Breast epithelium (tissue), 4 donors: ENCODE measurements around the gene LRCH4. TPM values are rescaled to one million over a fixed set of nuclear protein-coding genes. Genes with fewer than 3 reads are reported as not detected.

Experiments used
- DNase-seq, 2 donors: peaks; one replicate each; pipeline ENCODE4 v3.0.0-alpha.2; 2019; ENCODE audit warnings: low spot score in 2 of 2
- H3K27ac ChIP-seq, 2 donors: fragments of 200-600 bp; sonication (generic) in 1 of 2; one replicate each; pipeline ENCODE4 v1.5.1; 2016 to 2019; ENCODE audit warnings: mild to moderate bottlenecking in 1 of 2
- H3K27me3 ChIP-seq, 2 donors: fragments of 200-600 bp; sonication (generic) in 1 of 2; one replicate each; pipeline versions ENCODE4 v1.5.1 to v1.6.0; 2017 to 2019; ENCODE audit warnings: control low read depth in 1 of 2, mild to moderate bottlenecking in 1 of 2
- H3K36me3 ChIP-seq: fragments of 200-600 bp; one replicate; pipeline ENCODE4 v1.5.1; 2019
- H3K4me1 ChIP-seq, 2 donors: fragments of 200-600 bp; sonication (generic); one replicate each; pipeline ENCODE4 v1.5.1; 2016 to 2019; ENCODE audit warnings: control low read depth in 1 of 2
- H3K4me3 ChIP-seq, 3 donors: fragments of 200-600 bp; sonication (generic); 1 replicate in 2 of 3; 2 replicates in 1 of 3; pipeline ENCODE4 v1.5.1; 2016 to 2019; ENCODE audit warnings: mild to moderate bottlenecking in 3 of 3, moderate library complexity in 2 of 3
- H3K9me3 ChIP-seq, 2 donors: fragments of 200-600 bp; sonication (generic) in 1 of 2; one replicate each; pipeline ENCODE4 v1.5.1; 2016 to 2019; ENCODE audit warnings: control low read depth in 1 of 2
- CTCF ChIP-seq, 3 donors: fragments of 450-650 bp; IDR thresholded peaks; one replicate each; pipeline ENCODE4 v1.5.1; 2016 to 2017; ENCODE audit warnings: antibody characterized with exemption in 3 of 3, mild to moderate bottlenecking in 3 of 3, moderate library complexity in 3 of 3
- POLR2A ChIP-seq: fragments of 450-650 bp; IDR thresholded peaks from one replicate; pipeline ENCODE4 v1.6.1; 2016; ENCODE audit warnings: antibody characterized with exemption, mild to moderate bottlenecking, moderate library complexity
- POLR2AphosphoS5 ChIP-seq, 3 donors: sonication (generic); formaldehyde crosslinking; IDR thresholded peaks; one replicate each; pipeline ENCODE4 v1.6.1; 2017; ENCODE audit warnings: antibody characterized with exemption in 3 of 3
- intact Hi-C: fragments of 100-400 bp; cut with DNase I; formaldehyde crosslinking; loops from one replicate; pipeline ENCODE4 v1.15.1; 2023; ENCODE audit warnings: low total_unique reads
- total RNA-seq, 3 donors: library from RNA; depleted of rRNA; stranded (reverse); fragments of >200 nt; gene quantifications; one replicate each; pipeline ENCODE4 v1.1.0, GENCODE V29; 2016

LRCH4 gene
- total RNA-seq, 3 donors from 2014 or later = 49.6 to 89.1 (median 88.1) TPM

GRCh38 chr7:100580466-100581283, 5.3 kb downstream of the LRCH4 start:
- Histone ChIP-seq H3K27me3 (no peaks in the 10 kb centered on the region), H3K4me3 (no peak overlapping the region), H3K4me1 (peaks cover 5 to 23% of the 10 kb centered on the region in 2 donors), H3K9me3 (no peaks in the 10 kb centered on the region), H3K27ac (no peak overlapping the region), H3K36me3 (peaks cover 7% of the 10 kb centered on the region)
- no peak for DNase-seq
- TF ChIP-seq POLR2AphosphoS5 (IDR thresholded peaks at IDR 0.05) (no peak), POLR2A (no peak), CTCF (IDR thresholded peaks at IDR 0.05) (no peak)
- intact Hi-C loops = no loop called here

- Histone ChIP-seq H3K9me3 (no peaks in the 10 kb centered on the region), H3K36me3 (peaks cover 15% of the 10 kb centered on the region), H3K27ac (no peak overlapping the region), H3K4me3 (no peak overlapping the region), H3K4me1 (peaks cover under 1 to 9% of the 10 kb centered on the region in 2 donors), H3K27me3 (no peaks in the 10 kb centered on the region)
- intact Hi-C loops = loop anchor here (5.0 to 10.0 kb wide), 3 partner anchors 106 to 1296 kb away; no protein-coding TSS in a partner anchor
- no peak for DNase-seq
- TF ChIP-seq POLR2AphosphoS5 (IDR thresholded peaks at IDR 0.05) = no peak
- TF ChIP-seq CTCF (IDR thresholded peaks at IDR 0.05) = no peak
- no peak for TF ChIP-seq POLR2A
Observed at GRCh38 chr7:100578246-100579183, 7.4 kb downstream of the LRCH4 start.

- H3K27me3 ChIP-seq = no peaks in the 10 kb centered on the region
- no peak overlapping the region for H3K27ac ChIP-seq
- H3K4me3 ChIP-seq = no peak overlapping the region
- H3K36me3 ChIP-seq = peaks cover 15% of the 10 kb centered on the region
- peaks cover 0 to 2% of the 10 kb centered on the region in 2 donors for H3K4me1 ChIP-seq
- intact Hi-C loops = loop anchor here (5.0 to 10.0 kb wide), 3 partner anchors 107 to 1297 kb away; no protein-coding TSS in a partner anchor
- DNase-seq = no peak
- H3K9me3 ChIP-seq = no peaks in the 10 kb centered on the region
- no peak for TF ChIP-seq POLR2A
- TF ChIP-seq POLR2AphosphoS5 (IDR thresholded peaks at IDR 0.05) = no peak
- no peak for TF ChIP-seq CTCF (IDR thresholded peaks at IDR 0.05)
Observed at GRCh38 chr7:100577507-100577906, 8.4 kb downstream of the LRCH4 start.

GRCh38 chr7:100577103-100577502, 8.8 kb downstream of the LRCH4 start:
- Histone ChIP-seq H3K27ac (no peak overlapping the region), H3K36me3 (peaks cover 15% of the 10 kb centered on the region), H3K27me3 (no peaks in the 10 kb centered on the region), H3K9me3 (no peaks in the 10 kb centered on the region), H3K4me1 (no peaks in the 10 kb centered on the region), H3K4me3 (no peak overlapping the region)
- TF ChIP-seq POLR2AphosphoS5 (IDR thresholded peaks at IDR 0.05) (no peak), CTCF (IDR thresholded peaks at IDR 0.05) (no peak), POLR2A (no peak)
- intact Hi-C loops = loop anchor here (5.0 to 10.0 kb wide), 3 partner anchors 108 to 1298 kb away; no protein-coding TSS in a partner anchor
- no peak for DNase-seq
